ENCODE results near the gene ARRB2.

ARRB2 gene

DNA sequence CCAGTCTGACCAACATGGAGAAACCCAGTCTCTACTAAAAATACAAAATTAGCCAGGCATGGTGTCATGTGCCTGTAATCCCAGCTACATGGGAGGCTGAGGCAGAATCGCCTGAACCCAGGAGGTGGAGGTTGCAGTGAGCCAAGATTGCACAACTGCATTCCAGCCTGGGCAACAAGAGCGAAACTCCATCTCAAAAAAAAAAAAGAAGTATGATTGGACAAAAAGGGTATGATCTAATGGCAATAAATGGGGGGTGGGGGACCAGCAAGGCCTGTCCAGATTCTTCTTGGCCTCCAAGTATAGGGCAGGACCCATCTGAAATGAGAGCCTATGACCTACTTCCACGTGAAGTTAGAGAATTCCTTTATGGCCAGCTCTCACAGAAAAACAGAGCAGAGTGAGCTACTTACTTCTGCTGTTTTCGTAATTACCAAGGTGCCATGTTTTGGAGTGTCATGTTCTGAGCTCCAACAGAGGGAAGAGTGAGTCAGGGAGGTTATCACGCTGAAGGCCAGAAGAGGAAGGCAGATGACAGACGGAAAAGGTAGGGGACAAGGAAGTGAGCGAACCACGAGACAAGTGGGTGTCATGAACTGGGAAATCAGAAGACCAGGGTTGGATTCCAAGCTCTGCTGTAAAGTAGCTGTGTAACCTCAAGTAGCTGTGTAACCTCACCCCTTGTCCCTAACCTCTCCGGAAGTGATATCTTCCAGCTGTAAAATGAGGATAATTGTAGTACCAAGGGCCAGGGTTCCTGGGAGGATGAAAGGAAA, 25.6 kb downstream of the ARRB2 start:
- no peak for TF ChIP-seq TAF1 (IDR thresholded peaks at IDR 0.05; ENCODE audit: borderline replicate concordance, insufficient read depth, low read length)
- TF ChIP-seq SIN3A (IDR thresholded peaks at IDR 0.05; ENCODE audit: borderline replicate concordance, insufficient read depth, low read length), result no peak
- TF ChIP-seq, protein P1, sequence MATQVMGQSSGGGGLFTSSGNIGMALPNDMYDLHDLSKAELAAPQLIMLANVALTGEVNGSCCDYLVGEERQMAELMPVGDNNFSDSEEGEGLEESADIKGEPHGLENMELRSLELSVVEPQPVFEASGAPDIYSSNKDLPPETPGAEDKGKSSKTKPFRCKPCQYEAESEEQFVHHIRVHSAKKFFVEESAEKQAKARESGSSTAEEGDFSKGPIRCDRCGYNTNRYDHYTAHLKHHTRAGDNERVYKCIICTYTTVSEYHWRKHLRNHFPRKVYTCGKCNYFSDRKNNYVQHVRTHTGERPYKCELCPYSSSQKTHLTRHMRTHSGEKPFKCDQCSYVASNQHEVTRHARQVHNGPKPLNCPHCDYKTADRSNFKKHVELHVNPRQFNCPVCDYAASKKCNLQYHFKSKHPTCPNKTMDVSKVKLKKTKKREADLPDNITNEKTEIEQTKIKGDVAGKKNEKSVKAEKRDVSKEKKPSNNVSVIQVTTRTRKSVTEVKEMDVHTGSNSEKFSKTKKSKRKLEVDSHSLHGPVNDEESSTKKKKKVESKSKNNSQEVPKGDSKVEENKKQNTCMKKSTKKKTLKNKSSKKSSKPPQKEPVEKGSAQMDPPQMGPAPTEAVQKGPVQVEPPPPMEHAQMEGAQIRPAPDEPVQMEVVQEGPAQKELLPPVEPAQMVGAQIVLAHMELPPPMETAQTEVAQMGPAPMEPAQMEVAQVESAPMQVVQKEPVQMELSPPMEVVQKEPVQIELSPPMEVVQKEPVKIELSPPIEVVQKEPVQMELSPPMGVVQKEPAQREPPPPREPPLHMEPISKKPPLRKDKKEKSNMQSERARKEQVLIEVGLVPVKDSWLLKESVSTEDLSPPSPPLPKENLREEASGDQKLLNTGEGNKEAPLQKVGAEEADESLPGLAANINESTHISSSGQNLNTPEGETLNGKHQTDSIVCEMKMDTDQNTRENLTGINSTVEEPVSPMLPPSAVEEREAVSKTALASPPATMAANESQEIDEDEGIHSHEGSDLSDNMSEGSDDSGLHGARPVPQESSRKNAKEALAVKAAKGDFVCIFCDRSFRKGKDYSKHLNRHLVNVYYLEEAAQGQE (IDR thresholded peaks at IDR 0.05; ENCODE audit: insufficient read depth in 1 of 2, low read depth in 2 of 2, low read length in 2 of 2), result no peak
- TF ChIP-seq POLR2AphosphoS5 (IDR thresholded peaks at IDR 0.05; ENCODE audit: low read depth, low read length), result no peak
- no peak for TF ChIP-seq FOXP2 (optimal IDR thresholded peaks at IDR 0.05; ENCODE audit: borderline replicate concordance, extremely low read depth, extremely low read length, insufficient read depth)

DNA sequence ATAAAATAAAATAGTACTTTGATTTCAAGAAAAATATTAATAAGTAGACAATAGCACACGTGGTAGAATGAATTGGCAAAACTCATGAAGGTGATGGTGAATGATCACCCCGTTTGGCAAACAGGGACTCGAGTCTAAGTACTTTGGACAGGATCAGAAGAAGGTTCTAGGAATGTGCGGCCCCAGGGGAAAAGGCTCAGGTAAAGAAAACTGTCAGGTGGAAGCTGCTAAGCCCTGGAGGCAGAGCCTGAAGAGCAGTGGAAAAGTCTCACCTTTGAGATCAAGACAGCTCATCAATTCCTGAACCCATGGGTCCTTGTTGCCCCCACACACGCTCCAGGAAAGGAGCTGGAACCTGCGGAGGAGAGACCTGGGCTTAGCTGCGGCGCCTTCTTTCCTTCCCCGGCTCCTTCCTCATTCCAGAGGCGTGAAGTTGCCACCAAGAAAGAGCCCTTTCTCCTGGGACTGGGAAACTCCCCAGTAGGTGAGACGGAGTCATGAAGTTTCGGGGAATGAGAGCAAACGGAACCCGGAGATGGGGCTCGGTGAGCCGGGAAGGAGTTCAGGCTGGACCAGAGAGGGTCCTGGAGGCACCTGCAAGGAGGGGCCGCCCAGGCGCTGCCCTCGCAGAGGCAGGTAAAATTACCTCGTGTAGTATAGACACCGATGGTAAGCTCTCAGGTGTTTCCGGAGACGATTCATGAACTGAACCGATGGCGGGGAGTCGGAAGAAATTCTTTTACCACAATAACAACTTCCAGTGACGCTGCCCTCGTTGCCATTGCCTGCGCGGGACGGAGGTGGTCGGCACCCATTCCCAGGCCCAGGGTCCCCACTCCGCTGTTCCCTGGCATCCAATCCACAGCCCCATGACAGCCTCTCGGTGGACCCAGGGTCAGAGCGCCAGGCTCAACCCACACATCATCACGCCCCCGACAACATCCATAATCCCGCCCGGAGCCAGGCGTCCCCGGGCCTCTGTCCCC, 28.0 kb downstream of the ARRB2 start:
- TF ChIP-seq POLR2AphosphoS5 (IDR thresholded peaks at IDR 0.05; ENCODE audit: low read depth, low read length), result no peak
- no peak for TF ChIP-seq FOXP2 (optimal IDR thresholded peaks at IDR 0.05; ENCODE audit: borderline replicate concordance, extremely low read depth, extremely low read length, insufficient read depth)

DNA sequence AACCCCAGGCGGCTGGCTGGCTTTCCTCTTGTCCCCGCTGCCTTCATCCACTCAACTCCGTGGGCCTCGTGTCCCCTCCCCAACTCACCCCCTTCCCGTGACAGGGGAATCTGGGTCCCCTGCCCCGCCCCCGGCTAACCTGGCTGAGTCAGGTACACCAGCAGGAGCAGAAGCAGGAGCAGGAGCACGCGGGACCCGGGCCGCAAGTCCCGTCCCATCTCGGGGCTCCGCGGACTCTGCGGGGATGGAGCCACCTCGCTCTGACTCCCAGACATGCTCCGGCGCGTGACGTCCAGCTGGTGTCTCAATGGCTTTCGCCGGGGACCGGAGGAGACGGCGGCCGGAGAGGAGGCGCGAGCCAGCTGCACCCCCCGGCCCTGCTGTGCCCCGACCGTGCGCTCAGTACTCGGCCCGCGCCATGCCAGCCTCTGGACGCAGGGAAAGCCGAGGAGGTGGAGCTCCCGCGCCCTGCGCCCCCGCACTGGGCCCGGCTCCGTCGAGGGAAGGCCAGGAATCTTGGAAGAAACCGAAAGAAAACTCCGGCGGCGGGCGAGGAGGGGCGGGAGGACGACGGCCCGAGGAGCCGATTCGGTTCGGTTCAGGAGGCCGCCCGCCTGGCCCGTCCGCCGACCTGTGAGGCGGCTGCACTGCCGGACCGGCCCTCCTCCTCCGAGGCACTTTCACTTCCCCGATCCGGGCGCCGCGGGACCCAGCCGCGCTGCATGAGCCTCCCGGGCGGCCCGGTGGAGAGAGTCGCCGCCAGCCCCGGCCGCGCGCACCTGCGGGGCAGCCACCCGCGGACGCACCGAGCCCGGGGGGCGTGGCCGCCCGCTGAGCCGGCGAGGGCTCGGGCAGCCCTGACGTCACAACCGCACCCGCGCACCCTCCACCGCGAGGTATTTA, 28.9 kb downstream of the ARRB2 start, which contains the start of the genes CXCL16 and ZMYND15:
Gene CXCL16, minus strand, starts transcription at position 807 of the 903 bp plus-strand sequence. Its CDS starts 589 bp downstream, at position 218.
Gene ZMYND15, plus strand, starts transcription at position 712 of the 903 bp plus-strand sequence. CDS start 716 bp downstream, outside the sequence.
- TF ChIP-seq POLR2AphosphoS5 (IDR thresholded peaks at IDR 0.05; ENCODE audit: low read depth, low read length) (no peak), FOXP2 (optimal IDR thresholded peaks at IDR 0.05; ENCODE audit: borderline replicate concordance, extremely low read depth, extremely low read length, insufficient read depth) (no peak), TAF1 (IDR thresholded peaks at IDR 0.05; ENCODE audit: borderline replicate concordance, insufficient read depth, low read length) (no peak), SIN3A (IDR thresholded peaks at IDR 0.05; ENCODE audit: borderline replicate concordance, insufficient read depth, low read length) (no peak)
- TF ChIP-seq, protein P1 (IDR thresholded peaks at IDR 0.05; ENCODE audit: insufficient read depth in 1 of 2, low read depth in 2 of 2, low read length in 2 of 2), result no peak

DNA sequence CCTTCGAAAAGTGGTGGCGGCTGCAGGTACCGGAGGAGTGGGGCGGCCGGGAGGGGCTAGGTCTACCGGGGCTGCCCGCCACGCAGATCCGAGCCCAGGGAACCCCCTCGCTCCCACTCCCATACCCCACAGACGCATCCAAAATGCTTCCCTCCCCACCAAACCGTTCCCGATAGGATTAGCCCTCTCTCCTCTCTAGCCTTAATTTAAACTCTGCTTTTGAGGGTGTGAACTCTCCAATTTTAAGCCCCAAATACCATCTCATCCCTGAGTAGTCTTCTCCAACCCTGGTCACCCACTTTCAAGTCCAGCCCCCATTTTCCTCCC, 29.6 kb downstream of the ARRB2 start:
- TF ChIP-seq, protein P1 (IDR thresholded peaks at IDR 0.05; ENCODE audit: insufficient read depth in 1 of 2, low read depth in 2 of 2, low read length in 2 of 2), result no peak
- TF ChIP-seq SIN3A (IDR thresholded peaks at IDR 0.05; ENCODE audit: borderline replicate concordance, insufficient read depth, low read length) (no peak), POLR2AphosphoS5 (IDR thresholded peaks at IDR 0.05; ENCODE audit: low read depth, low read length) (no peak), FOXP2 (optimal IDR thresholded peaks at IDR 0.05; ENCODE audit: borderline replicate concordance, extremely low read depth, extremely low read length, insufficient read depth) (no peak), TAF1 (IDR thresholded peaks at IDR 0.05; ENCODE audit: borderline replicate concordance, insufficient read depth, low read length) (no peak)

Data from PFSK-1 (cell line).